GM10266 (cell line): ENCODE measurements around the gene PPP6C.
"Not testable (repeated sequence)": the region's sequence is repeated elsewhere in the genome, so short reads cannot be mapped to it uniquely, and the experiment has no call there.

Source experiments
- DNase-seq: peaks from one replicate; pipeline ENCODE4 v3.0.0; 2012; ENCODE audit errors: extremely low spot score
- TF ChIP-seq, protein P1 (sequence below): IDR thresholded peaks from 2 replicates; pipeline ENCODE4 v1.5.1; 2012; ENCODE audit warnings: mild to moderate bottlenecking, low read depth; ENCODE audit not compliant: control insufficient read depth, insufficient read depth; ENCODE audit errors: missing control alignments

The PPP6C gene

DNA sequence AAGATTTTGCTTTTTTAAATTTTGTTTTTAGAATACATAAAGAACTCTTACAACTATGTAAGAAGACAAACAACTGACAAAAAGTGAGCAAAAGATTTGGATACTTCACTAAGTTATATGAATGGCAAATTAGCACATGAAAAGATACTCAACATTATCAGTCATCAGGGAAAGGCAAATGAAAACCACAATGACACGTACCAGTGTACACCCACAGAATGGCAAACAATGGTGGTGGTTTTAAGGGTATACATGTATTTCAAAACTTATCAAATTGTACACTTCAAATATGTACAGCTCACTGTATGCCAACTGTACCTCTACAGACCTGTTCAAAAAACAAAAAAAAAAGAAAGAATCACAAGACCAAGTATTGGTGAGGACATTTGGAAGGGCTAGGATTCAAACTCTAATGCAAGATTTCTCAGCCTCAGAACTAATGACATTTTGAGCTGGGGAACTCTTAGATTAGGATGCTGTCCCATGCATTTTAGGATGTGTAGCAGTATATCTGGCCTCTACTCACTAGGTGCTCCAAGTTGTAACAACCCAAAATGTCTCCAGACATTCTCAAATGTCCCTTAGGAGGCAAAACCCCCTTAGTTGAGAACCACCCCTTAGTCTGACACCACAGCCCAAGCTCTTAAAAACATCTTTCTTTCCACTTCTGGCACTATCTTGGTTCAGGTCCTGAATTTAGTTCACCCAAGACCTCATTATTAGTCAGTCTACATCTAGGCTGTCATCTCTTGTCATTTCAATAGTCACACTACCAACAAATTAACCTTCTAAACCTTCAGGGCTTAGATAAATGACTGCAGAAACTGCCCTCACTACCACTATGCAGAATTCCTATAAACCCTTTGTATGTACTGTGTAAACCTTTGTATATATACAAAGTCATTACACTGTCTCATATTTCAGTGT, 55.9 kb downstream of the PPP6C start:
- no peak for DNase-seq
- TF ChIP-seq, protein P1, sequence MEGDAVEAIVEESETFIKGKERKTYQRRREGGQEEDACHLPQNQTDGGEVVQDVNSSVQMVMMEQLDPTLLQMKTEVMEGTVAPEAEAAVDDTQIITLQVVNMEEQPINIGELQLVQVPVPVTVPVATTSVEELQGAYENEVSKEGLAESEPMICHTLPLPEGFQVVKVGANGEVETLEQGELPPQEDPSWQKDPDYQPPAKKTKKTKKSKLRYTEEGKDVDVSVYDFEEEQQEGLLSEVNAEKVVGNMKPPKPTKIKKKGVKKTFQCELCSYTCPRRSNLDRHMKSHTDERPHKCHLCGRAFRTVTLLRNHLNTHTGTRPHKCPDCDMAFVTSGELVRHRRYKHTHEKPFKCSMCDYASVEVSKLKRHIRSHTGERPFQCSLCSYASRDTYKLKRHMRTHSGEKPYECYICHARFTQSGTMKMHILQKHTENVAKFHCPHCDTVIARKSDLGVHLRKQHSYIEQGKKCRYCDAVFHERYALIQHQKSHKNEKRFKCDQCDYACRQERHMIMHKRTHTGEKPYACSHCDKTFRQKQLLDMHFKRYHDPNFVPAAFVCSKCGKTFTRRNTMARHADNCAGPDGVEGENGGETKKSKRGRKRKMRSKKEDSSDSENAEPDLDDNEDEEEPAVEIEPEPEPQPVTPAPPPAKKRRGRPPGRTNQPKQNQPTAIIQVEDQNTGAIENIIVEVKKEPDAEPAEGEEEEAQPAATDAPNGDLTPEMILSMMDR: no peak

DNA sequence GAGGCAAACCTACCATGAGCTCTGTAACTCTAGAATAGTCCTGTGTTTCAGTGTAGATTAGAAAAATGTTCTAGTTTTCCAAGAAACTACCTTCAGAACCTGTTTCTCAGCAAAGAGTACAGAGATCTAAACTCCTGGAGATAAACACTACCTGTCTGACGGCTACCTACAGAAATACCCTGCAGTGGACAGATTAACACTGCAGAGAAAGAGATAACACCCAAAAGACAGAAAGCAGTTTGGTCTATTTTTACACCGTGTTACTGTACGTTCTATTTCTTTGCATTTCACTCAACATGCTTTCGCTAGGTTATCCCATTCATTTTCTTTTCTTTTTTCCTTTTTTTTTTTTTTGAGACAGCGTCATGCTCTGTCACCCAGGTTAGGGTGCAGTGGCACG, 57.8 kb downstream of the PPP6C start:
- DNase-seq: no peak
- TF ChIP-seq, protein P1: no peak

DNA sequence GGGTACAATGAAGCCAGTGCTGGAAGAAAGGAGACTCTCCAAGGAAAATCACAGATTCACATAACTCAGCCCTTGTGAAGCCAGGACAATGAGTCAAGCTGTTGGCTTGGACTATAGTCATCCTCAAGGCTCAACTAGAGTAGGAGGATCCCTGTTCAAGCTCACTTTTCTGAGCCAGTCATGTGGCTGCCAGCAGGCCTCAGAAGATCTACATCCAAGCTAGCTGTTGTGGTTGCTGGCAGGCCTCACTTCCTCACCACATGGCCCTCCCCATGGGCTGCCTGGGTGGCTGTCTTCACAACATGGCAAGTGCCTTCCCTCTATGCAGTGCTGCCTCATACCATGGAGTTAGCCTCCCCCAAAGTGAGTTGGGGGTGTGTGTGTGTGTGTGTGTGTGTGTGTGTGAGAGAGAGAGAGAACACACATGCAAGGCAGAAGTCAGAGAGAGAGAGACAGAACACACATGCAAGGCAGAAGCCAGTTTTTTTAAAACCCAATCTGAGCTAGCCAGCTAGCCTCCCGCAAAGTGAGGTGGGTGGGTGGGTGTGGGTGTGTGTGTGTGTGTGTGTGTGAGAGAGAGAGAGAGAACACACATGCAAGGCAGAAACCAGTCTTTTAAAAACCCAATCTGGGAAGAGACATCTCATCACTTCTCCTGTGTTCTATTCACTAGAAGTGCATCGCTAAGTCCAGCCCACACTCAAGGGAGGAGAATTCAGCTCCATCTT, 63.4 kb downstream of the PPP6C start:
- TF ChIP-seq, protein P1: no peak
- peak; percentile 72 for DNase-seq

DNA sequence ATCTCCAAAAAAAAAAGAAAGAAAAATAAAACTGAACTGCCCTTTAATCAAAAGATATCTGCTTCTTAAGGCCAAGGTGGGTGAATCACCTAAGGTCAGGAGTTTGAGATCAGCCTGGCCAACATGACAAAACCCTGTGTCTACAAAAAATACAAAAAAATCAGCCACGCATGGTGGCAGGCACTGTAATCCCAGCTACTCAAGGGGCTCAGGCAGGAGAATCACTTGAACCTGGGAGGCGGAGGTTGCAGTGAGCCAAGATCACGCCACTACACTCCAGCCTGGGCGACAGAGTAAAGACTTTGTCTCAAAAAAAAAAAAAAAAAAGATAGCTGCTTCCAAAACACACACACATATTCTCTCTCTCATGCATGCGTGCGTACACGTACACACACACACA, 64.1 kb downstream of the PPP6C start:
- TF ChIP-seq, protein P1: no peak
- no peak for DNase-seq

DNA sequence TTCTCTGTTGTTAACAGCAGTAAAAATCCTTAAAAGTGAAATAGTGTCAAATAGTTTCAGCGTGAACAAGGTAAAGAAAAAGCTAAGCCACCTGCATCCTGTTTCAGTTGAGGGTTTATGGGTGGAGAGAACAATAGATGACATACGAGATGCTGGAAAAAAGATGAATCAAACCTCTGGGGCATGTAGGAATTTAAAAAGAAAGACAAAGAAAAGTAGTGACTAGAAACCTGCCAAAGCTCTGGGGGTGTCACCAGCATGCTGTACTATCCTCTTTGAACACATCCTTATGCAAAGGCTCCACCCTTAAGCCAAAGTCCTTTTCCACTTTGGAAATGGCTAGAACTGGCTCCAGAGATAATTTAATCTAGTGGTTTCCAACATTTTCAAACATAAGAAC, 68.5 kb downstream of the PPP6C start:
- DNase-seq: no peak
- TF ChIP-seq, protein P1: no peak

DNA sequence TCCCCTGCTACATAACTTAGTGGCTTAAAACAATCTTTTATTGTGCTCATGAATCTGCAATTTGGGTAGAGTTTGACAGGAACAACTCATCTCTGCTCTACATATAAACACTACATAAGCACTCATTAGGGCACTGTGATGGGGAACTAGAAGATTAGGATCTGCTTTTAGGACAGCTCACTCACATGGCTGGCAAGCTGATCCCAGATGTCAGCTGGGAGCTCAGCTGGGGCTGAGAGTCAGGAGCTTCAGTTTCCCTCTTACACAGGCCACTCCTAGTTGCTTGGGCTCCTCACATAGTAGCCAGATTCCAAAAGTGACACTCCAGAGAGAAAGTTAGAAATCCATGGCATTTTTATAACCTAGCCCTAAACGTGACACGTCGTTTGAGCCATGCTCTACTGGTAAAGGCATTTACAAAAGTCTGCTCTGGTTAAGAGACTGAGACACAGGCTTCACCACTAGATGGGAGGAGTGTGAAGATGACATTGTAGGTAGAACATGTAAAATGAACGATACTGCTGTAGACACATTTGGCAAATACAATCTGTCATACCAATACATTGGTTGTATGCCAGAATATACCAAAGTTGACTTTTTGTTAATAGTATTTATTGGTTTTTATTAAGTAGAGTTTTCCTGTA, 69.8 kb downstream of the PPP6C start:
- no peak for DNase-seq
- TF ChIP-seq, protein P1: no peak

DNA sequence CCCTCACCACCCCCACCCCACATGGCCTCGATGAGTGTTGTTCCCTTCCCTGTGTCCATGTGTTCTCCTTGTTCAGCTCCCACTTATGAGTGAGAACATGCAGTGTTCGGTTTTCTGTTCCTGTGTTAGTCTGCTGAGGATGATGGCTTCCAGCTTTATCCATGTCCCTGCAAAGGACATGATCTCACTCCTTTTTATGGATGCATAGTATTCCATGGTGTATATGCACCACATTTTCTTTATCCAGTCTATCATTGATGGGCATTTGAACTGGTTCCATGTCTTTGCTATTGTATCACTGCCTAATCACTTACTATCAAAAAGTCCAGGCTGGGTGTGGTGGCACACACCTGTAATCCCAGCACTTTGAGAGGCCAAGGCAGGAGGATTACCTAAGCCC, 70.9 kb downstream of the PPP6C start:
- not testable (repeated sequence) for DNase-seq

DNA sequence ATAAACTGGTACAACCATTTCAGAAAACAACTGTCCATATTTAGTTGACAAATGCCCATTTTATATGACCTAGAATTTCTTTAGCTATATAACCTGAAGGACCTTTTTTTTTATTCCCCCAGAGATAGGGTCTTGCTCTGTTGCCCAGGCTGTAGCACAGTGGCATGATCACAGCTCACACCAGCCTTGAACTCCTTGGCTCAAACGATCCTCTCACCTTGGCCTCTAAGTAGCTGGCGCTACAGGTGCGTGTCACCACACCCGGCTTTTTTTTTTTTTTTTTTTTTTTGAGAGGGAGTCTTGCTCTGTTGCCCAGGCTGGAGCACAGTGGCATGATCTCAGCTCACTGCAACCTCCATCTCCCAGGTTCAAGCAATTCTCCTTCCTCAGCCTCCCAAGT, 75.1 kb downstream of the PPP6C start:
- DNase-seq: not testable (repeated sequence)
